WTC11 (cell line): ENCODE measurements around the gene RESP18. TPM values are rescaled to one million over a fixed set of nuclear protein-coding genes. Genes with fewer than 3 reads are reported as not detected.
A peak's percentile ranks its signal among the peaks of the same experiment; 100 is the strongest.

Source experiments
- ATAC-seq: fragments of 200-7000 bp; cut with Tn5 transposase; 2 replicates; pipeline ENCODE4 v1.10.0; 2021; ENCODE audit warnings: mild to moderate bottlenecking, moderate library complexity
- CTCF ChIA-PET: fragments of 300-600 bp; sonication (Branson Sonifier 250); formaldehyde crosslinking; loops from one replicate; lab custom pipeline; 2021; ENCODE audit warnings: antibody characterized with exemption; lab: Charles Lee
- POLR2A ChIA-PET: fragments of 350-600 bp; sonication (Branson Sonifier 250); formaldehyde crosslinking; loops from one replicate; lab custom pipeline; 2021; ENCODE audit warnings: antibody characterized with exemption; lab: Charles Lee
- DNase-seq: peaks from one replicate; pipeline ENCODE4 v3.0.0; 2021; ENCODE audit warnings: low spot score
- H3K27ac Mint-ChIP-seq: 2 replicates; pipeline ENCODE4 v1.8.0; 2021; ENCODE audit warnings: mixed read lengths
- H3K27me3 Mint-ChIP-seq: 2 replicates; pipeline ENCODE4 v1.8.0; 2021; ENCODE audit warnings: low read depth, mild to moderate bottlenecking, moderate library complexity, mixed read lengths
- H3K36me3 Mint-ChIP-seq: 2 replicates; pipeline ENCODE4 v1.8.0; 2021; ENCODE audit warnings: mixed read lengths
- H3K4me1 Mint-ChIP-seq: 2 replicates; pipeline ENCODE4 v1.8.0; 2022; ENCODE audit warnings: mixed read lengths
- H3K4me3 Mint-ChIP-seq: 2 replicates; pipeline ENCODE4 v1.8.0; 2021; ENCODE audit warnings: mild to moderate bottlenecking, moderate library complexity, mixed read lengths
- H3K9me3 Mint-ChIP-seq: 2 replicates; pipeline ENCODE4 v1.8.0; 2021; ENCODE audit warnings: mixed read lengths
- AFF4 ChIP-seq: sonication (generic); formaldehyde crosslinking; IDR thresholded peaks from 2 replicates; pipeline ENCODE4 v1.8.1; 2023; ENCODE audit warnings: mild to moderate bottlenecking, missing genetic modification reagents, borderline replicate concordance
- CREM ChIP-seq: sonication (generic); formaldehyde crosslinking; IDR thresholded peaks from 2 replicates; pipeline ENCODE4 v1.8.1; 2022; ENCODE audit warnings: mild to moderate bottlenecking, missing genetic modification reagents, moderate library complexity
- CTCF ChIP-seq: fragments of 200-600 bp; IDR thresholded peaks from 2 replicates; pipeline ENCODE4 v1.8.0; 2022; ENCODE audit warnings: antibody characterized with exemption
- ELF4 ChIP-seq: sonication (generic); formaldehyde crosslinking; IDR thresholded peaks from 2 replicates; pipeline ENCODE4 v1.8.1; 2022; ENCODE audit warnings: low read depth, mild to moderate bottlenecking, moderate library complexity, missing genetic modification reagents
- FOXK1 ChIP-seq: sonication (generic); formaldehyde crosslinking; IDR thresholded peaks from 2 replicates; pipeline ENCODE4 v1.8.0; 2022; ENCODE audit warnings: mild to moderate bottlenecking, moderate library complexity, missing genetic modification reagents
- KAT7 ChIP-seq: sonication (generic); formaldehyde crosslinking; IDR thresholded peaks from 2 replicates; pipeline ENCODE4 v1.8.1; 2023; ENCODE audit warnings: missing genetic modification reagents, mild to moderate bottlenecking, borderline replicate concordance
- MYBL2 ChIP-seq: sonication (generic); formaldehyde crosslinking; IDR thresholded peaks from 2 replicates; pipeline ENCODE4 v1.8.1; 2023; ENCODE audit warnings: mild to moderate bottlenecking, moderate library complexity, missing genetic modification reagents
- PRDM15 ChIP-seq: sonication (generic); formaldehyde crosslinking; IDR thresholded peaks from 2 replicates; pipeline ENCODE4 v1.8.0; 2022; ENCODE audit warnings: missing genetic modification reagents
- SMAD3 ChIP-seq: sonication (generic); formaldehyde crosslinking; IDR thresholded peaks from 2 replicates; pipeline ENCODE4 v1.8.0; 2022; ENCODE audit warnings: missing genetic modification reagents, mild to moderate bottlenecking, borderline replicate concordance
- TEAD4 ChIP-seq: sonication (generic); formaldehyde crosslinking; IDR thresholded peaks from 2 replicates; pipeline ENCODE4 v1.8.0; 2022; ENCODE audit warnings: mild to moderate bottlenecking, missing genetic modification reagents
- ZNF121 ChIP-seq: sonication (generic); formaldehyde crosslinking; IDR thresholded peaks from 2 replicates; pipeline ENCODE4 v1.8.0; 2023; ENCODE audit warnings: missing genetic modification reagents
- ZNF281 ChIP-seq: sonication (generic); formaldehyde crosslinking; IDR thresholded peaks from 2 replicates; pipeline ENCODE4 v1.8.0; 2023; ENCODE audit warnings: mild to moderate bottlenecking, missing genetic modification reagents
- ZNF425 ChIP-seq: fragments of 250-450 bp; sonication (Bioruptor Pico); conservative IDR thresholded peaks from 2 replicates; pipeline ENCODE4 v1.9.0; 2021; ENCODE audit warnings: mild to moderate bottlenecking
- total RNA-seq: library from RNA; stranded (reverse); gene quantifications from 3 replicates; pipeline ENCODE4 v1.2.3, GENCODE V29; 2021

The RESP18 gene
- total RNA-seq, 1 experiment from 2014 or later = not detected

GRCh38 chr2:219298759-219299371 lies 33.7 kb downstream of the RESP18 start:
- Mint-ChIP-seq H3K36me3 (no peaks in the 10 kb centered on the region), H3K4me1 (peaks cover 24% of the 10 kb centered on the region), H3K4me3 (peak overlapping the region; percentile 51), H3K27me3 (peaks cover 75% of the 10 kb centered on the region), H3K27ac (no peak overlapping the region), H3K9me3 (peaks cover 5% of the 10 kb centered on the region; the same call in 1 of the 2 replicates)
- peak; percentile 94 for DNase-seq
- no peak for TF ChIP-seq ZNF425 (CRISPR knock-in tag)
- 0 out of 2 replicates have a peak, but pooled peaks have one; percentile 35 for TF ChIP-seq CREM (CRISPR knock-in tag)
- peak; percentile 99 for TF ChIP-seq CTCF
- TF ChIP-seq SMAD3 = no peak
- TF ChIP-seq FOXK1 (CRISPR knock-in tag) = no peak
- TF ChIP-seq PRDM15 (CRISPR knock-in tag) = peak; percentile 89
- ChIA-PET CTCF (interaction anchor here (0.6 to 3.5 kb wide), 27 partner anchors 10 to 269 kb away, joined by 3 to 21 read pairs (median 4); partner anchors contain the start of genes ANKZF1, ATG9A, CNPPD1 and DNAJB2), POLR2A (no interaction called here)
- peak; percentile 55 for ATAC-seq

GRCh38 chr2:219297766-219298456 lies 34.6 kb downstream of the RESP18 start:
- peaks cover 27% of the 10 kb centered on the region for H3K4me1 Mint-ChIP-seq
- peaks cover 76% of the 10 kb centered on the region for H3K27me3 Mint-ChIP-seq
- ChIA-PET CTCF (interaction anchor here (0.6 to 3.5 kb wide), 9 partner anchors 11 to 138 kb away, joined by 3 to 19 read pairs (median 5); partner anchors contain the start of genes GLB1L, PTPRN and STK16), POLR2A (no interaction called here)
- DNase-seq (no peak), ATAC-seq (no peak)
- peaks cover 5% of the 10 kb centered on the region; the same call in 1 of the 2 replicates for H3K9me3 Mint-ChIP-seq
- H3K27ac Mint-ChIP-seq = no peak overlapping the region
- no peaks in the 10 kb centered on the region for H3K36me3 Mint-ChIP-seq
- H3K4me3 Mint-ChIP-seq = no peak overlapping the region
- TF ChIP-seq KAT7 (CRISPR knock-in tag) (no peak), ELF4 (CRISPR knock-in tag) (no peak), TEAD4 (CRISPR knock-in tag) (no peak), ZNF121 (CRISPR knock-in tag) (no peak)
- TF ChIP-seq, all 79 proteins: peak for 0

- H3K27me3 Mint-ChIP-seq = peaks cover 81% of the 10 kb centered on the region
- peaks cover 27% of the 10 kb centered on the region for H3K4me1 Mint-ChIP-seq
- H3K4me3 Mint-ChIP-seq = no peak overlapping the region
- CTCF ChIA-PET = interaction anchor here (0.6 to 5.7 kb wide), 4 partner anchors 12 to 119 kb away, joined by 3 to 158 read pairs (median 11); partner anchors contain the start of genes DNAJB2, GLB1L, PTPRN and STK16
- H3K36me3 Mint-ChIP-seq = no peaks in the 10 kb centered on the region
- no peak overlapping the region for H3K27ac Mint-ChIP-seq
- DNase-seq (no peak), ATAC-seq (no peak)
- peaks cover 5% of the 10 kb centered on the region; the same call in 1 of the 2 replicates for H3K9me3 Mint-ChIP-seq
- POLR2A ChIA-PET = no interaction called here
- TF ChIP-seq MYBL2 (CRISPR knock-in tag) (no peak), AFF4 (no peak), ZNF281 (CRISPR knock-in tag) (no peak)
Measured at GRCh38 chr2:219296631-219297391, 35.7 kb downstream of the RESP18 start.
